IMR-90 (cell line): Measurements from ENCODE around the gene CYP46A1. TPM values are rescaled to one million over a fixed set of nuclear protein-coding genes. Genes with fewer than 3 reads are reported as not detected.

Experiments
- ATAC-seq: fragments of 200-7000 bp; cut with Tn5 transposase; 2 replicates; pipeline ENCODE4 v1.9.1; 2020; ENCODE audit warnings: low read depth, mild to moderate bottlenecking, moderate library complexity
- BruUV-seq: library from RNA; stranded (reverse); fragments of 400-500 nt; replicated peaks from 2 replicates; lab custom pipeline; 2021; lab: Mats Ljungman, UMichigan
- CTCF ChIA-PET: fragments of 300-600 bp; formaldehyde crosslinking; extraction: SDS; loops from one replicate; lab custom pipeline; 2021; ENCODE audit warnings: antibody characterized with exemption; lab: Yijun Ruan, JAX
- POLR2A ChIA-PET: fragments of 300-600 bp; sonication (Branson Sonifier 250); formaldehyde crosslinking; loops from one replicate; lab custom pipeline; 2022; ENCODE audit warnings: antibody characterized with exemption; ENCODE audit not compliant: unreplicated experiment; lab: Charles Lee
- DNase-seq: peaks from one replicate; pipeline ENCODE4 v3.0.0; 2013
- H2AFZ ChIP-seq: replicated peaks from 2 replicates; pipeline ENCODE3; 2013; ENCODE audit warnings: low read length, mild to moderate bottlenecking; ENCODE audit not compliant: poor library complexity
- H2AK5ac ChIP-seq: 2 replicates; pipeline ENCODE4 v1.6.1; 2013; ENCODE audit warnings: low read depth, low read length, inconsistent platforms
- H2AK9ac ChIP-seq: replicated peaks from 2 replicates; pipeline ENCODE3; 2013; ENCODE audit warnings: mild to moderate bottlenecking, low read depth, low read length, moderate library complexity; ENCODE audit not compliant: poor library complexity
- H2BK120ac ChIP-seq: 2 replicates; pipeline ENCODE4 v1.6.1; 2013; ENCODE audit warnings: low read depth, low read length, inconsistent platforms
- H2BK15ac ChIP-seq: 3 replicates; pipeline ENCODE4 v1.6.1; 2013; ENCODE audit warnings: low read depth, low read length, inconsistent platforms
- H2BK20ac ChIP-seq: 2 replicates; pipeline ENCODE4 v1.6.1; 2013; ENCODE audit warnings: low read depth, mild to moderate bottlenecking, inconsistent platforms, low read length, moderate library complexity
- H2BK5ac ChIP-seq: 2 replicates; pipeline ENCODE4 v1.6.1; 2013; ENCODE audit warnings: mild to moderate bottlenecking, low read depth, low read length, inconsistent platforms; ENCODE audit not compliant: poor library complexity, severe bottlenecking
- H3K14ac ChIP-seq: replicated peaks from 2 replicates; pipeline ENCODE4 v1.6.1; 2013; ENCODE audit warnings: low read depth, low read length, inconsistent platforms
- H3K18ac ChIP-seq: 2 replicates; pipeline ENCODE4 v1.6.1; 2013; ENCODE audit warnings: low read depth, low read length, control low read depth
- H3K23ac ChIP-seq: 2 replicates; pipeline ENCODE4 v1.6.1; 2013; ENCODE audit warnings: low read depth, low read length, inconsistent platforms
- H3K27ac ChIP-seq: 2 replicates; pipeline ENCODE4 v1.5.1; 2013; ENCODE audit warnings: mild to moderate bottlenecking, control low read depth, low read length; ENCODE audit not compliant: insufficient read depth
- H3K27me3 ChIP-seq: 2 replicates; pipeline ENCODE4 v1.6.1; 2013; ENCODE audit warnings: low read length; ENCODE audit not compliant: control insufficient read depth, insufficient read depth
- H3K36me3 ChIP-seq: 2 replicates; pipeline ENCODE4 v1.6.1; 2013; ENCODE audit warnings: low read length, mixed read lengths; ENCODE audit not compliant: control insufficient read depth, insufficient read depth
- H3K4ac ChIP-seq: 2 replicates; pipeline ENCODE4 v1.6.1; 2013; ENCODE audit warnings: low read depth, low read length, inconsistent platforms
- H3K4me1 ChIP-seq: 2 replicates; pipeline ENCODE4 v1.6.1; 2013; ENCODE audit warnings: low read length, mixed read lengths; ENCODE audit not compliant: control insufficient read depth, insufficient read depth
- H3K4me2 ChIP-seq: 2 replicates; pipeline ENCODE4 v1.6.1; 2013; ENCODE audit warnings: low read depth, mild to moderate bottlenecking, control low read depth, low read length, moderate library complexity
- H3K4me3 ChIP-seq: 2 replicates; pipeline ENCODE4 v1.5.1; 2013; ENCODE audit warnings: low read depth, mild to moderate bottlenecking, control low read depth, low read length, moderate library complexity; ENCODE audit not compliant: insufficient read depth
- H3K56ac ChIP-seq: 2 replicates; pipeline ENCODE4 v1.6.1; 2013; ENCODE audit warnings: low read length, inconsistent platforms; ENCODE audit not compliant: insufficient read depth; ENCODE audit errors: extremely low read depth
- H3K79me1 ChIP-seq, 2 experiments: 2 replicates each; pipeline ENCODE4 v1.6.1; 2013; ENCODE audit warnings: low read length in 2 of 2, inconsistent platforms in 1 of 2, low read depth in 1 of 2
- H3K9ac ChIP-seq: 2 replicates; pipeline ENCODE4 v1.6.1; 2013; ENCODE audit warnings: low read depth, low read length, control low read depth
- H3K9me1 ChIP-seq: 2 replicates; pipeline ENCODE4 v1.6.1; 2013; ENCODE audit warnings: low read length, inconsistent platforms; ENCODE audit not compliant: insufficient read depth
- H3K9me3 ChIP-seq: 2 replicates; pipeline ENCODE4 v1.6.1; 2013; ENCODE audit warnings: low read length; ENCODE audit not compliant: control insufficient read depth, insufficient read depth
- H4K20me1 ChIP-seq: 2 replicates; pipeline ENCODE4 v1.6.1; 2013; ENCODE audit warnings: low read length, inconsistent platforms; ENCODE audit not compliant: insufficient read depth
- H4K5ac ChIP-seq: 2 replicates; pipeline ENCODE4 v1.6.1; 2013; ENCODE audit warnings: mild to moderate bottlenecking, low read depth, low read length, control low read depth
- H4K8ac ChIP-seq, 2 experiments: 2 replicates each; pipeline ENCODE4 v1.6.1; 2013; ENCODE audit warnings: low read depth in 2 of 2, low read length in 2 of 2, control low read depth in 1 of 2, inconsistent platforms in 1 of 2
- H4K91ac ChIP-seq: 2 replicates; pipeline ENCODE4 v1.6.1; 2013; ENCODE audit warnings: low read depth, low read length, inconsistent platforms; ENCODE audit not compliant: insufficient read depth
- BHLHE40 ChIP-seq: fragments of 150-350 bp; IDR thresholded peaks from 2 replicates; pipeline ENCODE4 v1.6.1; 2016; ENCODE audit warnings: mild to moderate bottlenecking, low read depth, low read length
- CHD1 ChIP-seq: IDR thresholded peaks from 2 replicates; pipeline ENCODE4 v1.6.1; 2012; ENCODE audit warnings: low read depth, low read length, improper control_type of control experiment
- MAFK ChIP-seq: IDR thresholded peaks from 2 replicates; pipeline ENCODE4 v1.6.1; 2012; ENCODE audit warnings: low read depth, low read length, improper control_type of control experiment
- MAZ ChIP-seq: IDR thresholded peaks from 2 replicates; pipeline ENCODE4 v1.6.1; 2012; ENCODE audit warnings: low read depth, mild to moderate bottlenecking, low read length, improper control_type of control experiment, moderate library complexity, borderline replicate concordance
- NFE2L2 ChIP-seq: fragments of 150-350 bp; IDR thresholded peaks from 2 replicates; pipeline ENCODE4 v1.6.1; 2016; ENCODE audit warnings: low read depth, mild to moderate bottlenecking, low read length
- POLR2A ChIP-seq: IDR thresholded peaks from 2 replicates; pipeline ENCODE4 v1.6.1; 2012; ENCODE audit warnings: mild to moderate bottlenecking, low read depth, low read length
- RAD21 ChIP-seq: IDR thresholded peaks from 2 replicates; pipeline ENCODE4 v1.6.1; 2012; ENCODE audit warnings: low read length, improper control_type of control experiment
- RCOR1 ChIP-seq: IDR thresholded peaks from 2 replicates; pipeline ENCODE4 v1.6.1; 2012; ENCODE audit warnings: mild to moderate bottlenecking, low read length, improper control_type of control experiment; ENCODE audit not compliant: insufficient replicate concordance
- RFX5 ChIP-seq: IDR thresholded peaks from 2 replicates; pipeline ENCODE4 v1.8.0; 2012; ENCODE audit warnings: low read depth, mild to moderate bottlenecking, low read length, moderate library complexity
- SMC3 ChIP-seq: fragments of 150-350 bp; IDR thresholded peaks from 2 replicates; pipeline ENCODE4 v1.6.1; 2016; ENCODE audit warnings: low read depth, mild to moderate bottlenecking, antibody characterized with exemption, low read length, moderate library complexity
- WGBS, 2 experiments: methylation state at CpG; one replicate each; pipeline versions ENCODE4 v1.1.5 to v1.1.7; 2013; ENCODE audit warnings: missing lambda C conversion rate in 2 of 2; ENCODE audit not compliant: insufficient read length in 1 of 2; ENCODE audit errors: extremely low coverage in 2 of 2; 5-methylcytosine and 5-hydroxymethylcytosine counted together
- dilution Hi-C: fragments of 300-500 bp; cut with HindIII; formaldehyde crosslinking; loops from one replicate; pipeline ENCODE4 v1.14.3; 2018; ENCODE audit warnings: low sequenced_read_pairs; ENCODE audit not compliant: unreplicated experiment
- in situ Hi-C: fragments of 300-500 bp; cut with MboI; formaldehyde crosslinking; loops from 3 replicates; pipeline ENCODE4 v1.14.3; 2019; ENCODE audit warnings: low sequenced_read_pairs, inconsistent platforms, mixed read lengths
- intact Hi-C: fragments of 100-400 bp; cut with micrococcal nuclease; formaldehyde crosslinking; loops from 2 replicates; pipeline ENCODE4 v1.10.0; 2022
- polyA plus RNA-seq, 3 experiments: library from polyadenylated mRNA; depleted of rRNA; stranded (reverse); fragments of >200 nt; gene quantifications; 2 replicates each; pipeline ENCODE4 v1.2.3, GENCODE V29; 2012; ENCODE audit warnings: low replicate concordance in 1 of 3
- total RNA-seq: library from RNA; depleted of rRNA; stranded (reverse); fragments of >200 nt; gene quantifications from 2 replicates; pipeline ENCODE4 v1.2.3, GENCODE V29; 2012

The CYP46A1 gene
- total and polyA plus RNA-seq, 2 of the 4 experiments (the other 2 are of a cell fraction), result 0.18 to 0.31 TPM

DNA sequence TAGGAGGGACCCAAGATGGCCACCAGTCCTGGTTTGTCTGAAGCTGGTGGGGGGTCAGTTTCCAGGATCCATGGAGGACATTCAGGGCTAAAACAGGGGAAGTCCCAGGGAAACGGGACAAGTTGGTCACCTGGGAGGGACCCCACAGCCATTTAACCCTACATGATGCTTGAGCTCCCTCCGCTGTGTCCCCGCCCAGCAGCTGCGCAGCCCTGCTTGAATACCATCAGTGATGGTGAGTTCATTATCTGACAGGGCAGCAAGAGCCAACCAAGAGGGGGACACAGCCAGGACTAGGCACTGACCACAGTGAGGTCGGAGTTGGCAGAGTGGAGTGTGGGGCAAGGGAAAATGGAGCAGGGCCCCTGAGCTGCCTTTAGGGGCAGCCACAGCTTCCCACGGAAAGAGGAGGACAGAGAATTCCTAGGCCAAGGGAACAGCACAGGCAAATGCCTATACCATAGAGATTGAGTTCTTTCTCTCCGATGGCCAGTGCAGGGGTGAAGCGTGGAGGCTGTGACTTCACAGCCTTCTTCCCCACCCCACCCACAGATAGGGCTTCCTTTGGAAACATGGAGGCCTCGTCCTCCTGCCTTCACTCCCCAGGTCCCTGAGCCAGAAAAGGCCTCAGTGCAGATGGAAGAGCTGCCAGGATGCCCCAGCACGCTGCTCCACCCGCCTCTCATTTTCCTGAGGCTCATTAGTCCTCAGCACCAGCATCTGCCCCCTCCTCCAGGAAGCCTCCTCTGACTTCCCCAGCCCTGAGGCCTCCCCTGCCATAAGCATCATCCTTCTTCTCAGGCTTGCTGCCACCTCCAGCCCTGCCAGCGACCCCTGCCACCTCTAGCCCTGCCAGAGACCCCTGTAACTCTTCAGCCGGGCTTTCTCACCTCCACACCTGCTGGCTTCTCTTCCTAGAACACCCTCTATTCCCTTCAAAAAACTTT, 51.4 kb downstream of the CYP46A1 start (continued):
- no peak for TF ChIP-seq NFE2L2
- no peak for TF ChIP-seq RCOR1

DNA sequence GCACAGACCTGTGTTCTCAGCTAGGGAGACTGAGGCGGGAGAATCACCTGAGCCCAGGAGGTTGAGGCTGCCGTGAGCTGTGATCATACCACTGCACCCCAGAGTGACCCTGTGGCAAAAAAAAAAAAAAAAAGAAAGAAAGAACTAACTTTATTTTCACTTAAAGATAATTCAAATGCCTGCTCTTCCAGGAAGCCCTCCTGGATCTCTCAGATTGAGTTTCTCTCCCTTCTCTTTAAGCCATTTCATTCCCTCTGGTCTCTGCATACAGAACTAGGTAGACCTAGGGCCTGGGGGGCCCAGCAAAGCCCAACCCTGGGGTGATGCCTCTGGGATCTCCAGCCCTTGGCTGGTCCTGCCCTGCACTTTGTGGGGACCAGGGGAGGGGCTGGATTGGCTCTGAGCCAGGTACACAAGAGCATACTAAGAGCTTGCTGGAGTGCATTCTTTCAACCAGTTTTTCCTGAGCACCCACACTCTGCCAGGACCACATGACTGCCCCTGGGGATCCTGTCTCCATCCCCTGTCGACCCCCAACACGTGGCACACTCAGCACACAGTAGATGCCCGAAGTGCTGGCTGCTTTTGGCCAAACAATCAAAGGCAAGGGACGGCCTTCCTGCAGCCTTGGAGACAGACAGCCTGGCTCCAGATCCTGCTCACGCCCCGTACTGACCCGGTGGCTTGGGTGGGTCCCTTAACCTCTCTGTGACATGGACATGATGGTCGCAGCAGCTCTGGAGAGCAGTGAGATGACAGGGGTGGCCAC, 52.7 kb downstream of the CYP46A1 start:
- H2BK120ac ChIP-seq, result peak overlapping the region; percentile 14
- dilution Hi-C loops (no loop called here), in situ Hi-C loops (no loop called here), intact Hi-C loops (no loop called here)
- DNase-seq (no peak), ATAC-seq (peak; percentile 9)
- H3K4ac ChIP-seq, result peak overlapping the region; percentile 85
- no TSS peak for BruUV-seq
- no peaks in the 10 kb centered on the region for H3K9me3 ChIP-seq
- H2AFZ ChIP-seq, result peak overlapping the region; percentile 89
- peaks cover 7% of the 10 kb centered on the region; the same call in 1 of the 2 replicates for H3K9me1 ChIP-seq
- 0 out of 2 replicates have a peak overlapping the region, but pooled peaks have one; percentile 7 for H3K4me2 ChIP-seq
- TF ChIP-seq RFX5, result no peak
- no peak for TF ChIP-seq CHD1
- TF ChIP-seq SMC3, result no peak
- no peak for TF ChIP-seq BHLHE40
- TF ChIP-seq MAZ, result no peak
- no peak for TF ChIP-seq RAD21
- no peak for TF ChIP-seq RCOR1
- no peak for TF ChIP-seq MAFK
- TF ChIP-seq POLR2A, result no peak
- H3K14ac ChIP-seq, result peak overlapping the region; percentile 30
- CTCF ChIA-PET, result no interaction called here
- no peaks in the 10 kb centered on the region for H3K27me3 ChIP-seq
- H3K4me3 ChIP-seq, result no peak overlapping the region
- H2AK5ac ChIP-seq, result peak overlapping the region; percentile 74; the same call in 1 of the 2 replicates
- H3K56ac ChIP-seq, result no peak overlapping the region
- 0 out of 2 replicates have a peak overlapping the region, but pooled peaks have one; percentile 0 for H3K9ac ChIP-seq
- H2BK5ac ChIP-seq, result no peak overlapping the region
- peak overlapping the region; percentile 17 to 68; a peak in 3 of 4 replicates for H4K8ac ChIP-seq
- H2BK20ac ChIP-seq, result peak overlapping the region; percentile 59
- peak overlapping the region; percentile 50 for H4K5ac ChIP-seq
- H3K18ac ChIP-seq, result no peak overlapping the region
- peak overlapping the region; percentile 16; the same call in 2 of the 3 replicates for H2BK15ac ChIP-seq
- peaks cover 9% of the 10 kb centered on the region for H3K4me1 ChIP-seq
- POLR2A ChIA-PET, result interaction anchor here (0.7 kb wide), 1 partner anchor 23 kb away, joined by 7 read pairs; no protein-coding TSS in a partner anchor
- 27% methylated on average over 2 of the region's 10 CpGs; no CpG with 5 or more reads in 1 of the 2 experiments for WGBS, 2 experiments
- H3K27ac ChIP-seq, result no peak overlapping the region
- H4K20me1 ChIP-seq, result no peaks in the 10 kb centered on the region
- peak overlapping the region; percentile 68; the same call in 1 of the 2 replicates for H3K23ac ChIP-seq
- no peaks in the 10 kb centered on the region for H3K36me3 ChIP-seq
- peak overlapping the region; percentile 55 for H4K91ac ChIP-seq
- peak overlapping the region; percentile 51 for H2AK9ac ChIP-seq
- no peaks in the 10 kb centered on the region for H3K79me1 ChIP-seq
